Trophoblast cell (in vitro differentiated cells and primary cell): ENCODE results near the gene CRYM.
"Not testable (repeated sequence)": the region's sequence is repeated elsewhere in the genome, so short reads cannot be mapped to it uniquely, and the experiment has no call there.

ENCODE experiments used
- DNase-seq, 2 donors: peaks; one replicate each; pipeline ENCODE4 v3.0.0-alpha.2; 2016
- H2AFZ ChIP-seq: 2 replicates; pipeline ENCODE4 v1.6.1; 2013; ENCODE audit warnings: low read length, moderate library complexity, mild to moderate bottlenecking; ENCODE audit not compliant: insufficient read depth, poor library complexity
- H2AK5ac ChIP-seq: 2 replicates; pipeline ENCODE4 v1.6.1; 2013; ENCODE audit warnings: mild to moderate bottlenecking, low read length
- H2BK120ac ChIP-seq: 2 replicates; pipeline ENCODE4 v1.6.1; 2013; ENCODE audit warnings: low read length, mild to moderate bottlenecking, moderate library complexity; ENCODE audit not compliant: insufficient read depth, poor library complexity
- H2BK12ac ChIP-seq: 2 replicates; pipeline ENCODE4 v1.6.1; 2013; ENCODE audit warnings: mild to moderate bottlenecking, low read length, moderate library complexity
- H2BK5ac ChIP-seq: 2 replicates; pipeline ENCODE4 v1.6.1; 2013; ENCODE audit warnings: low read length, low read depth, moderate library complexity, mild to moderate bottlenecking; ENCODE audit not compliant: poor library complexity
- H3K14ac ChIP-seq: 2 replicates; pipeline ENCODE4 v1.6.1; 2013; ENCODE audit warnings: mild to moderate bottlenecking, low read length
- H3K18ac ChIP-seq: 2 replicates; pipeline ENCODE4 v1.6.1; 2013; ENCODE audit warnings: mild to moderate bottlenecking, low read length
- H3K23ac ChIP-seq: 2 replicates; pipeline ENCODE4 v1.6.1; 2013; ENCODE audit warnings: low read length
- H3K27ac ChIP-seq: 2 replicates; pipeline ENCODE4 v1.5.1; 2013; ENCODE audit warnings: low read depth, mild to moderate bottlenecking, inconsistent platforms, low read length, moderate library complexity
- H3K27me3 ChIP-seq: 2 replicates; pipeline ENCODE4 v1.6.1; 2013; ENCODE audit warnings: inconsistent platforms, mild to moderate bottlenecking, low read length, moderate library complexity; ENCODE audit not compliant: insufficient read depth
- H3K36me3 ChIP-seq, 2 experiments: 1 replicate in 1 of 2; 2 replicates in 1 of 2; pipeline ENCODE4 v1.6.1; 2013; ENCODE audit warnings: low read length in 2 of 2, mild to moderate bottlenecking in 2 of 2, moderate library complexity in 1 of 2; ENCODE audit not compliant: insufficient read depth in 2 of 2, control insufficient read depth in 1 of 2
- H3K4ac ChIP-seq: 2 replicates; pipeline ENCODE4 v1.6.1; 2013; ENCODE audit warnings: low read depth, mild to moderate bottlenecking, low read length, moderate library complexity
- H3K4me1 ChIP-seq, 2 experiments: 1 replicate in 1 of 2; 2 replicates in 1 of 2; pipeline ENCODE4 v1.6.1; 2013; ENCODE audit warnings: low read length in 2 of 2, mild to moderate bottlenecking in 2 of 2, moderate library complexity in 1 of 2; ENCODE audit not compliant: insufficient read depth in 2 of 2, control insufficient read depth in 1 of 2
- H3K4me2 ChIP-seq: 2 replicates; pipeline ENCODE4 v1.6.1; 2013; ENCODE audit warnings: inconsistent platforms, mild to moderate bottlenecking, low read length, moderate library complexity
- H3K4me3 ChIP-seq: 2 replicates; pipeline ENCODE4 v1.5.1; 2013; ENCODE audit warnings: mild to moderate bottlenecking, low read depth, low read length, inconsistent platforms
- H3K79me1 ChIP-seq: one replicate; pipeline ENCODE4 v1.6.1; 2013; ENCODE audit warnings: low read length
- H3K79me2 ChIP-seq: 2 replicates; pipeline ENCODE4 v1.6.1; 2013; ENCODE audit warnings: low read length, mild to moderate bottlenecking; ENCODE audit not compliant: control insufficient read depth, insufficient read depth, poor library complexity
- H3K9ac ChIP-seq: 2 replicates; pipeline ENCODE4 v1.6.1; 2013; ENCODE audit warnings: mild to moderate bottlenecking, low read length
- H3K9me3 ChIP-seq: 2 replicates; pipeline ENCODE4 v1.6.1; 2013; ENCODE audit warnings: low read depth, mild to moderate bottlenecking, control low read depth, inconsistent platforms, low read length; ENCODE audit not compliant: insufficient read depth
- H4K12ac ChIP-seq: 2 replicates; pipeline ENCODE4 v1.6.1; 2013; ENCODE audit warnings: low read depth, mild to moderate bottlenecking, low read length, moderate library complexity
- H4K8ac ChIP-seq: 2 replicates; pipeline ENCODE4 v1.6.1; 2013; ENCODE audit warnings: low read depth, mild to moderate bottlenecking, low read length, moderate library complexity
- H4K91ac ChIP-seq: one replicate; pipeline ENCODE4 v1.6.1; 2013; ENCODE audit warnings: low read depth, mild to moderate bottlenecking, low read length, moderate library complexity
- WGBS: extraction: QIAGEN DNeasy Blood & Tissue Kit; methylation state at CpG from one replicate; pipeline ENCODE4 v1.1.7; 2013; ENCODE audit warnings: missing lambda C conversion rate; ENCODE audit not compliant: insufficient read length, insufficient coverage; ENCODE audit errors: extremely low coverage; 5-methylcytosine and 5-hydroxymethylcytosine counted together

The CRYM gene

DNA sequence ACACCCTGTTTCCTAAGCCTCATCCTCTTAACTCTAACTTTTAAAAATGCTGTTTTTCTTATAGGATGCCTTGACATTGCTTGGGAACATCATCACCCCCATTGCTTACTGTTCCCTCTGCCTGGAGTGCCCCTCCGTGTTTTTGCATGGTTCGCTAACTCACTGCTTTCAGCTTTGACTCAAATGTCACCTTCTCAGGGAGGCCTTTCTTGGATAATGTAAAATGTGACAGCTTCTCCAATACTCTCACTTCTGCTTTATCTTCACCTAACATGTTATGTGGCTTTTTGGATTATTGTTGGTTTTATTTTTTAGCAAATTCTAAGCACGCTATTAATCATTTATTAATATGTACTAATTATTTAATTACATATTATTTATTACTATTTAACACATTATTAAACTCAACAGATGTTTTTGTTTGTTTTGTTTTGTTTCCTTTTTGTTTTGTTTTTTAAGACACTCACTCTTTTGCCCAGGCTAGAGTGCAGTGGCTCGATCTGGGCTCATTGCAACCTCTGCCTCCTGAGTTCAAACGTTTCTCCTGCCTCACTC is 3.8 kb downstream of the CRYM start:
- Histone ChIP-seq H3K4me3 (no peak overlapping the region), H3K4ac (no peak overlapping the region), H2BK12ac (no peak overlapping the region), H2AK5ac (no peak overlapping the region), H3K9me3 (peaks cover 3% of the 10 kb centered on the region), H3K27me3 (no peaks in the 10 kb centered on the region), H3K4me2 (no peak overlapping the region), H3K18ac (no peak overlapping the region), H3K27ac (no peak overlapping the region), H3K79me2 (no peaks in the 10 kb centered on the region), H3K14ac (no peak overlapping the region), H3K9ac (no peak overlapping the region), H3K4me1 (peaks cover 3 to 4% of the 10 kb centered on the region in 2 experiments), H4K12ac (no peak overlapping the region), H4K8ac (no peak overlapping the region), H3K23ac (no peak overlapping the region), H4K91ac (no peak overlapping the region), H3K79me1 (no peaks in the 10 kb centered on the region), H3K36me3 (no peaks in the 10 kb centered on the region), H2BK5ac (no peak overlapping the region), H2AFZ (no peak overlapping the region), H2BK120ac (no peak overlapping the region)
- no CpG with 5 or more reads among the region's 5 CpGs for WGBS
- DNase-seq, result no peak

DNA sequence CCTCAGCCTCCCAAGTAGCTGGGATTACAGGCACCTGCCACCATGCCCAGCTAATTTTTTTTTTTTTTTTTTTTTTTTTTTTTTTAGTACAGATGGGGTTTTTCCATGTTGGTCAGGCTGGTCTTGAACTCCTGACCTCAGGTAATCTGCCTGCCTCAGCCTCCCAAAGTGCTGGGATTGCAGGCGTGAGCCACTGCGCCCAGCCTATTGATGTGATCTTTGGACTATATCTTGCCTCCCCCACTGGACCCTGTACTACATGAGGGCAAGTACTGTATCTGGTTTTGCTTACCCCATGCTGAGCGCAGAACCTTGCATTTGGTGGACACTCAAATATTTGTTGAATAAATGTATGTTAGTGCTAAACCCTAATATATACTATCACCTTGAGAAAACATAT is 5.3 kb downstream of the CRYM start:
- not testable (repeated sequence) for H3K4me3 ChIP-seq, H2BK5ac ChIP-seq, H4K12ac ChIP-seq, H2AFZ ChIP-seq, H3K79me1 ChIP-seq, H2BK120ac ChIP-seq, H3K4ac ChIP-seq, H2BK12ac ChIP-seq, H3K9me3 ChIP-seq, H3K23ac ChIP-seq, H3K18ac ChIP-seq, H3K79me2 ChIP-seq, H3K14ac ChIP-seq, H2AK5ac ChIP-seq, H3K27ac ChIP-seq, H4K91ac ChIP-seq, H3K36me3 ChIP-seq, H3K4me1 ChIP-seq, H3K27me3 ChIP-seq, H4K8ac ChIP-seq, DNase-seq, H3K4me2 ChIP-seq, H3K9ac ChIP-seq
- WGBS, result no CpG with 5 or more reads among the region's 3 CpGs

GRCh38 chr16:21272253-21272652 is 5.8 kb downstream of the CRYM start:
- Histone ChIP-seq H3K14ac (no peak overlapping the region), H2AFZ (no peak overlapping the region), H4K91ac (no peak overlapping the region), H2BK5ac (no peak overlapping the region), H3K79me2 (no peaks in the 10 kb centered on the region), H3K27me3 (no peaks in the 10 kb centered on the region), H3K23ac (no peak overlapping the region), H3K79me1 (no peaks in the 10 kb centered on the region), H2BK120ac (no peak overlapping the region), H3K4me3 (no peak overlapping the region), H3K4me1 (no peaks in the 10 kb centered on the region), H4K8ac (no peak overlapping the region), H4K12ac (no peak overlapping the region), H3K4me2 (no peak overlapping the region), H3K18ac (no peak overlapping the region), H3K9ac (no peak overlapping the region), H2BK12ac (no peak overlapping the region), H3K4ac (no peak overlapping the region), H2AK5ac (no peak overlapping the region), H3K36me3 (no peaks in the 10 kb centered on the region), H3K27ac (no peak overlapping the region), H3K9me3 (peaks cover 3% of the 10 kb centered on the region)
- no CpG with 5 or more reads among the region's 2 CpGs for WGBS
- no peak for DNase-seq

DNA sequence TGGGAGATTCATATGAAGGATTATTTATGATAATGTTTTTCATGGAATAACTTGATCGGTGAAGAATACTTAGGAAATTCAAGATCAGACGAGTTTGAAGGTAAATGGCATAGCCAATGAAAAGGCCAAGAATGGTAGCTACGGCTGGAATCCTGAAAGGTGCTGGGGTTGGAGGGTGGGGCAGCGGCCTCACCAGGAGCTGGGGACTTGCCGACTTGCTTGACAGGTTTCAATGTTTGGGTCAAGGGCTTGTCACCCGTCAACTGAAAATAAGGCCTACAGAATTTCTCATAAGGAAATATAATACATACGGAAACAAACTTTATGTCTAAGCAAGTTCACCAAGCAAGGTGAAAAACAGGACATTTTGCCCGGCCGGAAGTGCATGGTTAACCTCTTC is 9.9 kb downstream of the CRYM start:
- Histone ChIP-seq H3K27me3 (no peaks in the 10 kb centered on the region), H3K14ac (no peak overlapping the region), H3K4me3 (no peak overlapping the region), H3K79me2 (no peaks in the 10 kb centered on the region), H3K36me3 (no peaks in the 10 kb centered on the region), H3K4me1 (no peaks in the 10 kb centered on the region), H4K12ac (no peak overlapping the region), H3K9me3 (peaks cover 2% of the 10 kb centered on the region), H2AK5ac (no peak overlapping the region), H4K91ac (no peak overlapping the region), H3K18ac (no peak overlapping the region), H2BK5ac (no peak overlapping the region), H2BK12ac (no peak overlapping the region), H3K27ac (no peak overlapping the region), H3K79me1 (no peaks in the 10 kb centered on the region), H2AFZ (no peak overlapping the region), H3K4ac (no peak overlapping the region), H4K8ac (no peak overlapping the region), H3K9ac (no peak overlapping the region), H3K4me2 (no peak overlapping the region), H2BK120ac (no peak overlapping the region), H3K23ac (no peak overlapping the region)
- peak in 1 of 2 donors; percentile 12 for DNase-seq
- no CpG with 5 or more reads among the region's 9 CpGs for WGBS
